Activated CD4-positive, alpha-beta T cell treated with anti-CD3 and anti-CD28 coated beads, Interleukin-2, amount 50 U/mL, for 4 hours (primary cell): ENCODE data around the gene ELAVL1.
"Not testable (repeated sequence)": the region's sequence is repeated elsewhere in the genome, so short reads cannot be mapped to it uniquely, and the experiment has no call there.

Experiments
- DNase-seq, 2 experiments: peaks; one replicate each; pipeline ENCODE4 v3.0.0-alpha.2; 2020

Gene ELAVL1

GRCh38 chr19:7920519-7921301 lies 84.7 kb downstream of the ELAVL1 start:
- peak; percentile 100 for DNase-seq

- DNase-seq, result peak; percentile 95
Measured at GRCh38 chr19:7919610-7920518, 85.6 kb downstream of the ELAVL1 start, which contains the start of gene SNAPC2. TSS of gene SNAPC2 (plus strand) at chr19:7920338. CDS start at chr19:7920367, 29 bp downstream.

GRCh38 chr19:7918615-7919421 lies 86.6 kb downstream of the ELAVL1 start:
- no peak for DNase-seq

GRCh38 chr19:7918062-7918614 lies 87.3 kb downstream of the ELAVL1 start:
- not testable (repeated sequence) for DNase-seq

- DNase-seq, result peak; percentile 50 to 54
Measured at GRCh38 chr19:7917267-7918061, 88.0 kb downstream of the ELAVL1 start.

GRCh38 chr19:7916955-7917266 lies 88.5 kb downstream of the ELAVL1 start:
- no peak for DNase-seq

- no peak for DNase-seq
Measured at GRCh38 chr19:7916103-7916954, 89.1 kb downstream of the ELAVL1 start.

- no peak for DNase-seq
Measured at GRCh38 chr19:7915250-7916102, 90.0 kb downstream of the ELAVL1 start.

- no peak for DNase-seq
Measured at GRCh38 chr19:7914598-7915045, 90.8 kb downstream of the ELAVL1 start, which contains the start of gene TGFBR3L. TSS of gene TGFBR3L (plus strand) at chr19:7914830.

GRCh38 chr19:7914099-7914498 lies 91.3 kb downstream of the ELAVL1 start:
- no peak for DNase-seq

- DNase-seq, result no peak
Measured at GRCh38 chr19:7913652-7914051, 91.8 kb downstream of the ELAVL1 start.

GRCh38 chr19:7912697-7913564 lies 92.5 kb downstream of the ELAVL1 start:
- no peak for DNase-seq

- no peak for DNase-seq
Measured at GRCh38 chr19:7912144-7912696, 93.2 kb downstream of the ELAVL1 start.

- DNase-seq, result no peak
Measured at GRCh38 chr19:7911508-7912143, 93.8 kb downstream of the ELAVL1 start.

GRCh38 chr19:7910321-7911161 lies 94.9 kb downstream of the ELAVL1 start:
- no peak for DNase-seq

GRCh38 chr19:7909471-7910067 lies 95.9 kb downstream of the ELAVL1 start:
- DNase-seq, result no peak
